ENCODE data around the gene SRL. TPM values are rescaled to one million over a fixed set of nuclear protein-coding genes. Genes with fewer than 3 reads are reported as not detected.

The SRL gene
- total and polyA plus RNA-seq, 2 of the 8 experiments (the other 6 are each of a cell fraction or from before 2014, with no cell fraction given), result 0.05 TPM; not detected in 1

GRCh38 chr16:4225075-4225474 lies 16.8 kb downstream of the SRL start (continued):
- TF ChIP-seq JUND (IDR thresholded peaks at IDR 0.05; ENCODE audit: low read length) (no peak), RNF2 (IDR thresholded peaks at IDR 0.05; ENCODE audit: borderline replicate concordance, low read depth, low read length, missing control alignments, poor library complexity, severe bottlenecking) (no peak), GTF2F1 (IDR thresholded peaks at IDR 0.05; ENCODE audit: borderline replicate concordance, low read depth, low read length) (no peak), RBBP5 (IDR thresholded peaks at IDR 0.05; ENCODE audit: borderline replicate concordance, low read depth, low read length) (no peak), KDM5A (IDR thresholded peaks at IDR 0.05; ENCODE audit: low read length) (no peak)

Data from H1 (cell line).